HG03520 (cell line): ENCODE measurements around the gene ABLIM2.

Source experiments
- ATAC-seq: cut with Tn5 transposase; IDR thresholded peaks from one replicate; pipeline ENCODE4 v1.9.1; 2021; ENCODE audit warnings: mild to moderate bottlenecking, moderate library complexity; ENCODE audit not compliant: unreplicated experiment

Gene ABLIM2

GRCh38 chr4:8033067-8033755, 125.4 kb downstream of the ABLIM2 start:
- no peak for ATAC-seq

GRCh38 chr4:8032381-8032780, 126.2 kb downstream of the ABLIM2 start:
- no peak for ATAC-seq

- no peak for ATAC-seq
Measured at GRCh38 chr4:8030121-8030781, 128.4 kb downstream of the ABLIM2 start.

GRCh38 chr4:8029689-8030088, 128.9 kb downstream of the ABLIM2 start:
- ATAC-seq = no peak

- no peak for ATAC-seq
Measured at GRCh38 chr4:8028884-8029568, 129.6 kb downstream of the ABLIM2 start.

GRCh38 chr4:8028368-8028767, 130.2 kb downstream of the ABLIM2 start:
- ATAC-seq = no peak

- no peak for ATAC-seq
Measured at GRCh38 chr4:8026453-8026852, 132.2 kb downstream of the ABLIM2 start.

- ATAC-seq = no peak
Measured at GRCh38 chr4:8025668-8026067, 132.9 kb downstream of the ABLIM2 start.

GRCh38 chr4:8024073-8024786, 134.4 kb downstream of the ABLIM2 start:
- ATAC-seq = no peak

- no peak for ATAC-seq
Measured at GRCh38 chr4:8023696-8024033, 134.9 kb downstream of the ABLIM2 start.

- ATAC-seq = no peak
Measured at GRCh38 chr4:8022767-8023695, 135.6 kb downstream of the ABLIM2 start.

GRCh38 chr4:8021796-8022195, 136.8 kb downstream of the ABLIM2 start:
- no peak for ATAC-seq

GRCh38 chr4:8019396-8020365, 138.9 kb downstream of the ABLIM2 start:
- ATAC-seq = no peak

- no peak for ATAC-seq
Measured at GRCh38 chr4:8016527-8016926, 142.1 kb downstream of the ABLIM2 start.

- no peak for ATAC-seq
Measured at GRCh38 chr4:8015512-8015911, 143.1 kb downstream of the ABLIM2 start.

GRCh38 chr4:8013976-8014726, 144.5 kb downstream of the ABLIM2 start:
- no peak for ATAC-seq

- ATAC-seq = no peak
Measured at GRCh38 chr4:8012517-8012916, 146.1 kb downstream of the ABLIM2 start.

- no peak for ATAC-seq
Measured at GRCh38 chr4:8010618-8011017, 148.0 kb downstream of the ABLIM2 start.
